Measurements from ENCODE around the gene GNAI1. TPM values are rescaled to one million over a fixed set of nuclear protein-coding genes. Genes with fewer than 3 reads are reported as not detected.

The GNAI1 gene
- total and polyA plus RNA-seq, 2 donors (not counting 1 experiment from before 2014, with no cell fraction given): not detected

- Histone ChIP-seq H3K79me2 (ENCODE audit: control insufficient read depth, insufficient read depth, low read length) (no peaks in the 10 kb centered on the region), H3K27me3 (replicated peaks in 1 of 4; ENCODE audit: control extremely low read depth in 1 of 4, control insufficient read depth in 3 of 4, insufficient read depth in 4 of 4, low read length in 3 of 4) (no peaks in the 10 kb centered on the region), H4K20me1 (ENCODE audit: control insufficient read depth, insufficient read depth, low read length, poor library complexity, severe bottlenecking) (no peaks in the 10 kb centered on the region), H3K4me2 (replicated peaks; ENCODE audit: low read depth, low read length, poor library complexity, severe bottlenecking) (no peak overlapping the region), H3K36me3 (replicated peaks in 1 of 2; ENCODE audit: control extremely low read depth in 1 of 2, control insufficient read depth in 1 of 2, extremely low read depth in 1 of 2, insufficient read depth in 2 of 2, low read length in 1 of 2) (no peaks in the 10 kb centered on the region), H3K4me1 (ENCODE audit: control insufficient read depth in 2 of 2, insufficient read depth in 2 of 2, low read length in 2 of 2) (no peaks in the 10 kb centered on the region), H3K27ac (ENCODE audit: low read length in 2 of 2) (no peak overlapping the region), H3K9me3 (ENCODE audit: control extremely low read depth in 1 of 3, control insufficient read depth in 2 of 3, insufficient read depth in 1 of 3, low read length in 2 of 3) (no peaks in the 10 kb centered on the region), H2AFZ (ENCODE audit: insufficient read depth, low read depth, low read length, poor library complexity, severe bottlenecking) (no peak overlapping the region), H3K9ac (ENCODE audit: low read length) (no peak overlapping the region), H3K4me3 (ENCODE audit: control extremely low read depth in 1 of 5, extremely low read depth in 1 of 5, insufficient read depth in 1 of 5, low read depth in 2 of 5, low read length in 4 of 5) (no peak overlapping the region)
- intact Hi-C loops (cut with micrococcal nuclease): no loop called here
- no peaks in the 10 kb centered on the region for H3K27me3 Mint-ChIP-seq
- no peaks in the 10 kb centered on the region for H3K9me3 Mint-ChIP-seq (ENCODE audit: insufficient read depth)
- ChIA-PET POLR2A (no interaction called here), CTCF (no interaction called here)
- DNase-seq (no peak), ATAC-seq (ENCODE audit: low read depth) (no peak)
- H3K4me1 Mint-ChIP-seq: no peaks in the 10 kb centered on the region
- 96% methylated on average over 8 of the region's 11 CpGs for WGBS (ENCODE audit: insufficient coverage)
- no peak overlapping the region for H3K4me3 Mint-ChIP-seq
- no peak overlapping the region for H3K27ac Mint-ChIP-seq
- TF ChIP-seq CTCF (IDR thresholded peaks at IDR 0.05): no peak
- TF ChIP-seq EZH2 (IDR thresholded peaks at IDR 0.05; ENCODE audit: borderline replicate concordance, insufficient read depth, low read depth, low read length, poor library complexity, severe bottlenecking): no peak
These were observed 47.4 kb upstream of the GNAI1 start for GRCh38 chr7:80087051-80087770.

GRCh38 chr7:80087771-80088170 lies 46.9 kb upstream of the GNAI1 start:
- Histone ChIP-seq H3K79me2 (ENCODE audit: control insufficient read depth, insufficient read depth, low read length) (no peaks in the 10 kb centered on the region), H2AFZ (ENCODE audit: insufficient read depth, low read depth, low read length, poor library complexity, severe bottlenecking) (no peak overlapping the region), H4K20me1 (ENCODE audit: control insufficient read depth, insufficient read depth, low read length, poor library complexity, severe bottlenecking) (no peaks in the 10 kb centered on the region), H3K4me3 (ENCODE audit: control extremely low read depth in 1 of 5, extremely low read depth in 1 of 5, insufficient read depth in 1 of 5, low read depth in 2 of 5, low read length in 4 of 5) (no peak overlapping the region), H3K4me2 (replicated peaks; ENCODE audit: low read depth, low read length, poor library complexity, severe bottlenecking) (no peak overlapping the region), H3K9me3 (ENCODE audit: control extremely low read depth in 1 of 3, control insufficient read depth in 2 of 3, insufficient read depth in 1 of 3, low read length in 2 of 3) (no peaks in the 10 kb centered on the region), H3K27me3 (replicated peaks in 1 of 4; ENCODE audit: control extremely low read depth in 1 of 4, control insufficient read depth in 3 of 4, insufficient read depth in 4 of 4, low read length in 3 of 4) (no peaks in the 10 kb centered on the region), H3K4me1 (ENCODE audit: control insufficient read depth in 2 of 2, insufficient read depth in 2 of 2, low read length in 2 of 2) (no peaks in the 10 kb centered on the region), H3K36me3 (replicated peaks in 1 of 2; ENCODE audit: control extremely low read depth in 1 of 2, control insufficient read depth in 1 of 2, extremely low read depth in 1 of 2, insufficient read depth in 2 of 2, low read length in 1 of 2) (no peaks in the 10 kb centered on the region), H3K27ac (ENCODE audit: low read length in 2 of 2) (no peak overlapping the region), H3K9ac (ENCODE audit: low read length) (no peak overlapping the region)
- Mint-ChIP-seq H3K4me3 (no peak overlapping the region), H3K9me3 (ENCODE audit: insufficient read depth) (no peaks in the 10 kb centered on the region), H3K4me1 (no peaks in the 10 kb centered on the region), H3K27ac (no peak overlapping the region), H3K27me3 (no peaks in the 10 kb centered on the region)
- ATAC-seq (ENCODE audit: low read depth): no peak
- intact Hi-C loops (cut with micrococcal nuclease): no loop called here
- no CpG with 5 or more reads among the region's 1 CpG for WGBS (ENCODE audit: insufficient coverage)
- ChIA-PET POLR2A (no interaction called here), CTCF (no interaction called here)
- TF ChIP-seq EZH2 (IDR thresholded peaks at IDR 0.05; ENCODE audit: borderline replicate concordance, insufficient read depth, low read depth, low read length, poor library complexity, severe bottlenecking): no peak
- TF ChIP-seq CTCF (IDR thresholded peaks at IDR 0.05): no peak
- DNase-seq: no peak

All from B cell (primary cell).